Neutrophil (primary cell): ENCODE data around the gene RAD18.

Source experiments
- H3K27ac ChIP-seq: fragments of 200-600 bp; sonication (generic); 2 replicates; pipeline ENCODE4 v1.5.1; 2016; ENCODE audit warnings: mild to moderate bottlenecking, moderate library complexity
- H3K27me3 ChIP-seq: fragments of 200-600 bp; sonication (generic); 2 replicates; pipeline ENCODE4 v1.6.0; 2016; ENCODE audit warnings: mild to moderate bottlenecking
- H3K36me3 ChIP-seq: fragments of 200-600 bp; sonication (generic); 2 replicates; pipeline ENCODE4 v1.5.1; 2017
- H3K4me1 ChIP-seq, 2 experiments: fragments of 200-600 bp in 1 of 2; sonication (generic) in 1 of 2; 1 replicate in 1 of 2; 2 replicates in 1 of 2; pipeline versions ENCODE4 v1.5.1 to v1.6.1; 2013 to 2016; ENCODE audit warnings: low read depth in 1 of 2, low read length in 1 of 2, mild to moderate bottlenecking in 1 of 2, moderate library complexity in 1 of 2; ENCODE audit not compliant: control insufficient read depth in 1 of 2, insufficient read depth in 1 of 2
- H3K4me3 ChIP-seq, 2 experiments: fragments of 200-600 bp in 1 of 2; sonication (generic) in 1 of 2; 1 replicate in 1 of 2; 2 replicates in 1 of 2; pipeline ENCODE4 v1.5.1; 2013 to 2016; ENCODE audit warnings: low read depth in 1 of 2, low read length in 1 of 2, mild to moderate bottlenecking in 1 of 2, moderate library complexity in 1 of 2
- H3K9me3 ChIP-seq: fragments of 200-600 bp; sonication (generic); 2 replicates; pipeline ENCODE4 v1.5.1; 2016
- TF ChIP-seq, protein P1 (sequence below): fragments of 200-600 bp; sonication (generic); IDR thresholded peaks from 2 replicates; pipeline ENCODE4 v1.5.1; 2016; ENCODE audit warnings: antibody characterized with exemption

RAD18 gene

DNA sequence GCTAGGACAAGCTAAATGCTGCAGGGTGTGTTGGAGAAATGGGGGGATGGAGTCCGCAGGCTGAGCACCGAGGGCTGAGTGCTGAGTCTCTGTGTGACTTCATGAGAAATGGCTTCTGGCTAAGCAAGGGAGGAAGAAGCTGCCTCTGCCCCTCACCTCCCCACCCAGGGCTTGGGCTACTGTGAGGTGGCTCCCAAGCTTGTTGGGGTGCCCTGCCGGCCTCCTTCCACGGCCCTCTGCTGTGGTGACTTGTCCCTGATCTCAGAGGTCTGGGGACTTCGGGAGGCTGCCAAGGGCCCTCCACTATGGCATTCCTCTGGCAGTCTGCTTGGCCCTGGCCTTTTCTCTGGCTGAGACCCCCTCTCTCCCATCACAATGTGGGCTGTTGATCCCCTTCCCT is 30.1 kb upstream of the RAD18 start:
- no peak overlapping the region for H3K4me3 ChIP-seq
- no peak overlapping the region for H3K27ac ChIP-seq
- H3K36me3 ChIP-seq: no peaks in the 10 kb centered on the region
- H3K4me1 ChIP-seq: no peaks in the 10 kb centered on the region
- H3K27me3 ChIP-seq: no peaks in the 10 kb centered on the region
- H3K9me3 ChIP-seq: no peaks in the 10 kb centered on the region
- TF ChIP-seq, protein P1, sequence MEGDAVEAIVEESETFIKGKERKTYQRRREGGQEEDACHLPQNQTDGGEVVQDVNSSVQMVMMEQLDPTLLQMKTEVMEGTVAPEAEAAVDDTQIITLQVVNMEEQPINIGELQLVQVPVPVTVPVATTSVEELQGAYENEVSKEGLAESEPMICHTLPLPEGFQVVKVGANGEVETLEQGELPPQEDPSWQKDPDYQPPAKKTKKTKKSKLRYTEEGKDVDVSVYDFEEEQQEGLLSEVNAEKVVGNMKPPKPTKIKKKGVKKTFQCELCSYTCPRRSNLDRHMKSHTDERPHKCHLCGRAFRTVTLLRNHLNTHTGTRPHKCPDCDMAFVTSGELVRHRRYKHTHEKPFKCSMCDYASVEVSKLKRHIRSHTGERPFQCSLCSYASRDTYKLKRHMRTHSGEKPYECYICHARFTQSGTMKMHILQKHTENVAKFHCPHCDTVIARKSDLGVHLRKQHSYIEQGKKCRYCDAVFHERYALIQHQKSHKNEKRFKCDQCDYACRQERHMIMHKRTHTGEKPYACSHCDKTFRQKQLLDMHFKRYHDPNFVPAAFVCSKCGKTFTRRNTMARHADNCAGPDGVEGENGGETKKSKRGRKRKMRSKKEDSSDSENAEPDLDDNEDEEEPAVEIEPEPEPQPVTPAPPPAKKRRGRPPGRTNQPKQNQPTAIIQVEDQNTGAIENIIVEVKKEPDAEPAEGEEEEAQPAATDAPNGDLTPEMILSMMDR: no peak

DNA sequence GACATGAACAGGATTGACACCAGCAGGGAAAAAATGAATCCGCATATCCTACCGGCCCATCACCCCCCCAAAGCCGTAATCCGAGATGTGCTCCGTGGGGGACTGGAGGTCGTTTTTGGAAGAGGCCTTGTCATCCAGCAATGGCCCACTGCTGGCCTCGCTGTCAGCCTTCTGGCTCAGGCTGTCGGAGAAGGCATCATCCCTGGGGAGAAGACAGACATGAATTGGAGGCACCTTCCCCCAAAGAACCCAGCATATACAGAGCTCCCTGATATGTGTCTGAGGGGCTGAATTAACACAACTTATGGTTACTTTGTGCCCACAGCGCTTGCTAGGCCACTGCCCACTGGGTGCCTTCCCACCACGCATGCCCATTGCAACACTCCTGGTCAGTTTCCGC is 29.6 kb upstream of the RAD18 start:
- Histone ChIP-seq H3K4me1 (peaks cover 0 to under 1% of the 10 kb centered on the region in 2 experiments), H3K27me3 (no peaks in the 10 kb centered on the region), H3K27ac (no peak overlapping the region), H3K9me3 (no peaks in the 10 kb centered on the region), H3K36me3 (no peaks in the 10 kb centered on the region), H3K4me3 (no peak overlapping the region)
- TF ChIP-seq, protein P1: no peak

DNA sequence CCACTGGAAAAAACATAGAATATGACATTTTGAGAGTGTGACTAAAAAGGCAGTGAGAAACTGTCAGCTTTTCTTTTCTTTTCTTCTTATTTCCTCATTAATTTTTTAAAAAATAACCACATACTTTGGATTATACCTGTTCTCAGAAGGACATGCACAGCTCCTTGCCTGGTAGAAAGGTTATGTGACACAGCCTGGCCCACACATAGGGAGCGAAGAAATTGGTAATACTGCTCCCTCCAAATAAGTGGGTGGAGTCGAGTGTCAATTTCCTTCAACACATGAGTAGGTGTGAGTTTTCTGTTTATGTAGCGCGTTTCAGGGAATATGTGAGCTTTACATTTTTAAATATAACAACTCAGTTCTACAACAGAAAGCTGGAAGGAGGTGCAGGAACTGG is 28.9 kb upstream of the RAD18 start:
- no peak overlapping the region for H3K27ac ChIP-seq

DNA sequence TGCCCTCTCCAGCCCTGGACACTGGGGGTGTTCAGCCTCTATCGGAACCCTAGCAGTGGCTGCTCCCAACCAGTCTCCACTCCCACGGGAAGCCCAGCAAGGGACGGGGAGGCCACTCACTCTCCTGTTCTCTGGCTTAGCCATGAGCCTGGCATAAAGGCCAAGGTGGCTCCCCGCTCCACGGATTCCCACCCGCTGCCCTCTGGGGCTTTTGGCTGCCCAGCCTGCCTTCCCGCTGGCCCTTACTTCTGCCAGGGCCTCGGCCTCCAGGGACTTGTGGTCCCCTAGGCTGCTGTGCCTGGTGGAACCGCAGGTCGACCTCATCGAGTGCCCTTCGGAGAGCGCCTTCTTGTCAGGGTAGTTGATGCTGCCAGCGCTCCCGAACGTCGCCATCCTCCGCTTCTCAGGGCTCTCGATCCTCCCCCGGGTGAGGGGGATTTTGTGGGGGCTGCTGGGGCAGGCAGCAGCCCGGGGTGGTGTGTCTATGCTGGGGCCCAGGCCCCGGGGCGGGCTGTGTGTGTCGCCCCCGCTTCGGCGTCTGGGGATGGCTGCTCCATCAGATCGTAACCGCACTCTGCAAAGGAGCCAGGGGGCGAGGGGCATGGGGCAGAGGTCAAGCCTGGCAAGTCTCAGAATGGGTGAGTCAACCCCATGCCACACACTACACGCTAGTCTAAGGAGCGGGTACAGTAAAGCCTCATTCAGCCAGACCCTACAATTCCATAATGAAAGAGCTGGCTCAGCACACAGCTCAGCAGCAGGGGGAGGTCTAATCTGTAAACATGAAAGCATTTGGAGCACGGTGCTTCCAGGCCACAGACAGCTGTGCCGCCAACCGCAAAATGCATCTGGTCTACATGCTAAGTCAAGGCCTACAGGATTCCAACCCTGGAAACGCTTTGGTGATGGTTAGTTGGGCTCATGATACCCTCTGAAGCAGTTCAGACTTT is 27.3 kb upstream of the RAD18 start:
- Histone ChIP-seq H3K4me3 (no peak overlapping the region), H3K9me3 (no peaks in the 10 kb centered on the region), H3K36me3 (no peaks in the 10 kb centered on the region), H3K27ac (no peak overlapping the region), H3K4me1 (peaks cover 0 to 3% of the 10 kb centered on the region in 2 experiments), H3K27me3 (no peaks in the 10 kb centered on the region)
- TF ChIP-seq, protein P1: no peak

More for the DNA sequence above, 28.9 kb upstream of the RAD18 start:
- H3K4me3 ChIP-seq: no peak overlapping the region
- H3K4me1 ChIP-seq: peaks cover 0 to 3% of the 10 kb centered on the region in 2 experiments
- TF ChIP-seq, protein P1: no peak
- H3K9me3 ChIP-seq: no peaks in the 10 kb centered on the region
- H3K36me3 ChIP-seq: no peaks in the 10 kb centered on the region
- no peaks in the 10 kb centered on the region for H3K27me3 ChIP-seq

DNA sequence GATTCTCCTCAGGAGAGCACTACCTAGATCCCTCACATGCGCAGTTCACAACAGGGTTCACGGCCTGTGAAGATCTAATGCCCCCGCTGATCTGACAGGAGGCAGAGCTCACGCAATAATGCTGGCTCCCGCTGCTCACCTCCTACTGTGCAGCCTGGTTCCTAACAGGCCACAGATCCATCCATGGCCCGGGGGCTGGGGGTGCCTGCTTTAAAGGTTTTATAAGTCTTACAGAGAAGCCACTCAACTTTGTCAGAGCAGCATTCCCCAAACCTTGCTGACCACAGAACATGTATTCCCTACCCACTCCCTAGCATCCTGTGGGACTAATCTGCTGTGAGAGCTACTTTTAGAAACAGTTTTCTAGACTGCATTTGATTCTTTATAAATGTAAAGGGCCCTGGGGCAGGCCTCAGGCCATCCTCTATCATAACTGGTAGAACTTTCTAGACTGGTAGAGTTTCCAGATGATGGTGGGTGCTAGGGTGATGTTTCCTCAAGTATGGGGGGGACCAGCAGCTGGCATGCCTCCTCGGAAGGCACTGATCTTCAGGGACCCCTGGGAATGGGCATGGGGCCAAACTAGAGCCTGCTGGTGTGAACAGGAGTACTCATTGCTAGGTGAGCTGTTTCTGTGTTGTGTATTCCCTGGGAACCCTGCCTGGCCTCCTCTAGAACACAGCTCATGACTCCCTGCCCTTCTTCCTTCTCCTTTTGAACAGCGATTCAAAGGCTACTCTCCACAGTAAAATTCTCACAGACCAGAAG is 25.7 kb upstream of the RAD18 start:
- Histone ChIP-seq H3K4me1 (peaks cover 0 to 3% of the 10 kb centered on the region in 2 experiments), H3K36me3 (no peaks in the 10 kb centered on the region), H3K9me3 (no peaks in the 10 kb centered on the region), H3K27me3 (no peaks in the 10 kb centered on the region), H3K4me3 (no peak overlapping the region), H3K27ac (no peak overlapping the region)
- TF ChIP-seq, protein P1: no peak
